Activated CD8-positive, alpha-beta T cell treated with anti-CD3 and anti-CD28 coated beads, Interleukin-2, amount 10 ng/mL, durations not matched to agents 7 days and 5 days (primary cell): ENCODE measurements around the gene GPR35. TPM values are rescaled to one million over a fixed set of nuclear protein-coding genes. Genes with fewer than 3 reads are reported as not detected.

Experiments used
- ATAC-seq: fragments of 150-1000 bp; cut with Tn5 transposase; one replicate; pipeline ENCODE4 v1.10.0; 2021; ENCODE audit warnings: moderate library complexity
- CTCF ChIA-PET: fragments of 350-600 bp; sonication (Branson Sonifier 250); formaldehyde crosslinking; loops from one replicate; lab custom pipeline; 2021; ENCODE audit warnings: antibody characterized with exemption; lab: Charles Lee
- POLR2A ChIA-PET: fragments of 350-600 bp; sonication (Branson Sonifier 250); formaldehyde crosslinking; loops from one replicate; lab custom pipeline; 2021; ENCODE audit warnings: antibody characterized with exemption; lab: Charles Lee
- DNase-seq: peaks from one replicate; pipeline ENCODE4 v3.0.0-alpha.2; 2020
- H3K27ac Mint-ChIP-seq: one replicate; pipeline ENCODE4 v1.8.0; 2021; ENCODE audit warnings: mild to moderate bottlenecking, mixed read lengths
- H3K27me3 Mint-ChIP-seq: one replicate; pipeline ENCODE4 v1.8.0; 2021; ENCODE audit warnings: low read depth, mixed read lengths
- H3K36me3 Mint-ChIP-seq: one replicate; pipeline ENCODE4 v1.8.0; 2021; ENCODE audit warnings: low read depth, mixed read lengths
- H3K4me1 Mint-ChIP-seq: one replicate; pipeline ENCODE4 v1.8.0; 2021; ENCODE audit warnings: low read depth, mixed read lengths
- H3K4me3 Mint-ChIP-seq: one replicate; pipeline ENCODE4 v1.8.0; 2021; ENCODE audit warnings: mild to moderate bottlenecking, mixed read lengths
- H3K9me3 Mint-ChIP-seq: one replicate; pipeline ENCODE4 v1.8.0; 2022; ENCODE audit warnings: mixed read lengths; ENCODE audit not compliant: insufficient read depth
- total RNA-seq, 2 experiments: library from RNA; stranded (reverse); gene quantifications; one replicate each; pipeline ENCODE4 v1.2.3, GENCODE V29; 2021

The GPR35 gene
- total RNA-seq, 2 experiments from 2014 or later: 21.6 to 23.8 TPM

- H3K36me3 Mint-ChIP-seq: peaks cover 49% of the 10 kb centered on the region
- H3K4me1 Mint-ChIP-seq: peaks cover 42% of the 10 kb centered on the region
- no peak overlapping the region for H3K4me3 Mint-ChIP-seq
- no peaks in the 10 kb centered on the region for H3K27me3 Mint-ChIP-seq
- no peak for DNase-seq
- POLR2A ChIA-PET: no interaction called here
- CTCF ChIA-PET: no interaction called here
- peaks cover 1% of the 10 kb centered on the region for H3K9me3 Mint-ChIP-seq
- no peak overlapping the region for H3K27ac Mint-ChIP-seq
- ATAC-seq: no peak
Measured at GRCh38 chr2:240628507-240628807, 3.2 kb downstream of the GPR35 start.

- Mint-ChIP-seq H3K4me3 (no peak overlapping the region), H3K4me1 (peaks cover 38% of the 10 kb centered on the region), H3K27me3 (no peaks in the 10 kb centered on the region), H3K36me3 (peaks cover 54% of the 10 kb centered on the region), H3K27ac (no peak overlapping the region), H3K9me3 (peaks cover 3% of the 10 kb centered on the region)
- ATAC-seq: no peak
- DNase-seq: no peak
- ChIA-PET POLR2A (no interaction called here), CTCF (no interaction called here)
Measured at GRCh38 chr2:240628808-240629618, 3.7 kb downstream of the GPR35 start.

- CTCF ChIA-PET: no interaction called here
- no peak overlapping the region for H3K27ac Mint-ChIP-seq
- ATAC-seq (no peak), DNase-seq (no peak)
- H3K36me3 Mint-ChIP-seq: peaks cover 60% of the 10 kb centered on the region
- H3K27me3 Mint-ChIP-seq: no peaks in the 10 kb centered on the region
- no peak overlapping the region for H3K4me3 Mint-ChIP-seq
- POLR2A ChIA-PET: no interaction called here
- peaks cover 3% of the 10 kb centered on the region for H3K9me3 Mint-ChIP-seq
- peaks cover 32% of the 10 kb centered on the region for H3K4me1 Mint-ChIP-seq
Measured at GRCh38 chr2:240629619-240629967, 4.3 kb downstream of the GPR35 start.

GRCh38 chr2:240629968-240630770, 4.9 kb downstream of the GPR35 start:
- Mint-ChIP-seq H3K4me3 (no peak overlapping the region), H3K36me3 (peaks cover 62% of the 10 kb centered on the region), H3K4me1 (peaks cover 26% of the 10 kb centered on the region), H3K27ac (no peak overlapping the region), H3K9me3 (peaks cover 3% of the 10 kb centered on the region), H3K27me3 (no peaks in the 10 kb centered on the region)
- DNase-seq: no peak
- CTCF ChIA-PET: no interaction called here
- ATAC-seq: no peak
- POLR2A ChIA-PET: no interaction called here

- CTCF ChIA-PET: no interaction called here
- H3K9me3 Mint-ChIP-seq: peaks cover 3% of the 10 kb centered on the region
Measured at GRCh38 chr2:240630771-240631547, 5.7 kb downstream of the GPR35 start.

GRCh38 chr2:240631548-240632305, 6.4 kb downstream of the GPR35 start:
- DNase-seq (no peak), ATAC-seq (no peak)
- H3K36me3 Mint-ChIP-seq: peaks cover 58% of the 10 kb centered on the region
- CTCF ChIA-PET: no interaction called here
- peaks cover 3% of the 10 kb centered on the region for H3K9me3 Mint-ChIP-seq
- peaks cover 14% of the 10 kb centered on the region for H3K4me1 Mint-ChIP-seq
- no peak overlapping the region for H3K4me3 Mint-ChIP-seq
- POLR2A ChIA-PET: no interaction called here
- no peaks in the 10 kb centered on the region for H3K27me3 Mint-ChIP-seq
- no peak overlapping the region for H3K27ac Mint-ChIP-seq

More at GRCh38 chr2:240630771-240631547, 5.7 kb downstream of the GPR35 start:
- Mint-ChIP-seq H3K27ac (no peak overlapping the region), H3K4me3 (no peak overlapping the region), H3K36me3 (peaks cover 59% of the 10 kb centered on the region), H3K27me3 (no peaks in the 10 kb centered on the region), H3K4me1 (peaks cover 19% of the 10 kb centered on the region)
- no peak for ATAC-seq
- no peak for DNase-seq
- POLR2A ChIA-PET: no interaction called here

GRCh38 chr2:240632306-240632721, 7.0 kb downstream of the GPR35 start:
- Mint-ChIP-seq H3K27ac (no peak overlapping the region), H3K27me3 (no peaks in the 10 kb centered on the region), H3K4me3 (no peak overlapping the region), H3K4me1 (peaks cover 8% of the 10 kb centered on the region), H3K36me3 (peaks cover 53% of the 10 kb centered on the region), H3K9me3 (peaks cover 3% of the 10 kb centered on the region)
- DNase-seq (no peak), ATAC-seq (no peak)
- ChIA-PET CTCF (no interaction called here), POLR2A (no interaction called here)

GRCh38 chr2:240635121-240635997, 10.1 kb downstream of the GPR35 start:
- ChIA-PET CTCF (no interaction called here), POLR2A (no interaction called here)
- no peaks in the 10 kb centered on the region for H3K4me1 Mint-ChIP-seq
- peaks cover 3% of the 10 kb centered on the region for H3K27me3 Mint-ChIP-seq
- H3K9me3 Mint-ChIP-seq: peaks cover 3% of the 10 kb centered on the region
- no peak overlapping the region for H3K27ac Mint-ChIP-seq
- DNase-seq (no peak), ATAC-seq (no peak)
- H3K4me3 Mint-ChIP-seq: no peak overlapping the region
- peaks cover 43% of the 10 kb centered on the region for H3K36me3 Mint-ChIP-seq

- H3K4me3 Mint-ChIP-seq: no peak overlapping the region
- H3K27ac Mint-ChIP-seq: no peak overlapping the region
- peaks cover 3% of the 10 kb centered on the region for H3K9me3 Mint-ChIP-seq
- H3K4me1 Mint-ChIP-seq: no peaks in the 10 kb centered on the region
- ChIA-PET POLR2A (no interaction called here), CTCF (no interaction called here)
- H3K27me3 Mint-ChIP-seq: peaks cover 3% of the 10 kb centered on the region
- no peak for ATAC-seq
- no peak for DNase-seq
- H3K36me3 Mint-ChIP-seq: peaks cover 36% of the 10 kb centered on the region
Measured at GRCh38 chr2:240635998-240636547, 10.8 kb downstream of the GPR35 start.

GRCh38 chr2:240636563-240637115, 11.4 kb downstream of the GPR35 start:
- H3K4me1 Mint-ChIP-seq: no peaks in the 10 kb centered on the region
- CTCF ChIA-PET: no interaction called here

More at GRCh38 chr2:240636563-240637115, 11.4 kb downstream of the GPR35 start:
- Mint-ChIP-seq H3K27ac (no peak overlapping the region), H3K36me3 (peaks cover 34% of the 10 kb centered on the region), H3K4me3 (no peak overlapping the region), H3K9me3 (peaks cover 3% of the 10 kb centered on the region), H3K27me3 (peaks cover 3% of the 10 kb centered on the region)
- DNase-seq (no peak), ATAC-seq (no peak)
- POLR2A ChIA-PET: no interaction called here
